Lung (tissue), 12 donors: Measurements from ENCODE around the gene TNS4. TPM values are rescaled to one million over a fixed set of nuclear protein-coding genes. Genes with fewer than 3 reads are reported as not detected.
A peak's percentile ranks its signal among the peaks of the same experiment; 100 is the strongest.

Experiments
- ATAC-seq: fragments of 200-7000 bp; cut with Tn5 transposase; one replicate; pipeline ENCODE4 v1.9.1; 2020; ENCODE audit warnings: moderate number of reproducible peaks; ENCODE audit not compliant: insufficient read depth, low FRiP score
- DNase-seq, 3 donors: peaks; one replicate each; pipeline ENCODE4 v3.0.0-alpha.2; 2013 to 2017
- H3K27ac ChIP-seq, 2 donors: one replicate each; pipeline ENCODE4 v1.5.1; 2013; ENCODE audit warnings: mild to moderate bottlenecking in 2 of 2, moderate library complexity in 2 of 2, control low read depth in 1 of 2, inconsistent platforms in 1 of 2, low read depth in 1 of 2, low read length in 1 of 2
- H3K27me3 ChIP-seq, 3 donors: one replicate each; pipeline ENCODE4 v1.5.1; 2013; ENCODE audit warnings: low read length in 2 of 3; ENCODE audit not compliant: control insufficient read depth in 3 of 3, insufficient read depth in 3 of 3
- H3K36me3 ChIP-seq, 4 donors: one replicate each; pipeline ENCODE4 v1.5.1; 2013; ENCODE audit warnings: low read length in 4 of 4, mild to moderate bottlenecking in 1 of 4, moderate library complexity in 1 of 4; ENCODE audit not compliant: control insufficient read depth in 4 of 4, insufficient read depth in 4 of 4
- H3K4me1 ChIP-seq, 5 donors: one replicate each; pipeline ENCODE4 v1.5.1; 2013; ENCODE audit warnings: low read length in 5 of 5, mild to moderate bottlenecking in 2 of 5, moderate library complexity in 1 of 5; ENCODE audit not compliant: control insufficient read depth in 5 of 5, insufficient read depth in 5 of 5
- H3K4me3 ChIP-seq: one replicate; pipeline ENCODE4 v1.5.1; 2013; ENCODE audit warnings: mild to moderate bottlenecking, control low read depth, moderate library complexity
- H3K9ac ChIP-seq, 2 donors: one replicate each; pipeline ENCODE4 v1.5.1; 2013; ENCODE audit warnings: low read length in 2 of 2, control low read depth in 1 of 2; ENCODE audit not compliant: insufficient read depth in 1 of 2
- H3K9me3 ChIP-seq, 4 donors: one replicate each; pipeline ENCODE4 v1.5.1; 2013; ENCODE audit warnings: low read length in 3 of 4, mild to moderate bottlenecking in 1 of 4, moderate library complexity in 1 of 4; ENCODE audit not compliant: control insufficient read depth in 4 of 4, insufficient read depth in 3 of 4
- WGBS, 2 donors: extraction: QIAGEN DNeasy Blood & Tissue Kit; methylation state at CpG; one replicate each; pipeline ENCODE4 v1.1.7; 2013; 5-methylcytosine and 5-hydroxymethylcytosine counted together
- polyA plus RNA-seq, 2 donors: library from polyadenylated mRNA; stranded (reverse); fragments of 200-250 nt; gene quantifications; one replicate each; pipeline ENCODE4 v1.2.1, GENCODE V29; 2013
- total RNA-seq, 2 donors: library from RNA; depleted of rRNA in 1 of 2; stranded (reverse); fragments of >200 nt in 1 of 2; gene quantifications; one replicate each; pipeline ENCODE4 v1.2.1, GENCODE V29; 2014 to 2021
- TF ChIP-seq, protein P1 (sequence below): IDR thresholded peaks from 2 replicates; pipeline ENCODE4 v1.5.1; 2012; ENCODE audit warnings: mild to moderate bottlenecking; ENCODE audit errors: control extremely low read depth, extremely low read depth
- donor health status: control.
- donor health status: control.
- donor health status: Bipolar disorder and iron deficiency.
- donor health status: healthy.
- donor health status: DM: yes; HTN: yes; CAD: no.

TNS4 gene
- total and polyA plus RNA-seq, 4 donors, result 0.17 to 6.8 (median 2.2) TPM

DNA sequence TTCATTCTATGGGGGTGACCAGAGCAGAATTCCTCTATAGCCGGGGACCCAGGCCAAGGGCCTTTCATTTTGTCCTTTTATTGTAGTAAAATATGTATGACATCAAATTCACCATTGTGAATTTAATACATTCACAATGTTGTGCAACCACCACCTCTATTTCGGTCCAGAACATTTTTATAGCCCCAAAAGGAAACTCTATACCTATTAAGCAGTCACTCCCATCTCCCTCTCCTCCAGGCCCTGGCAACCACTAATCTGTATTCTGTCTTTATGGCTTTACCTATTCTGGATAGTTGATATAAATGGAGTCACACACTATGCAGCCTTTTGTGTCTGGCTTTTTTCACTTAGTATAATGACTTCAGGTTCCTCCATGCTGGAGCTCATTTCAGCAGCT lies 9.7 kb upstream of the TNS4 start:
- Histone ChIP-seq H3K27ac (no peak overlapping the region), H3K9me3 (no peaks in the 10 kb centered on the region), H3K36me3 (no peaks in the 10 kb centered on the region), H3K4me1 (peaks cover 0 to 11% (median 0%) of the 10 kb centered on the region in 5 donors), H3K27me3 (no peaks in the 10 kb centered on the region), H3K9ac (no peak overlapping the region), H3K4me3 (no peak overlapping the region)
- 80 to 81% methylated on average over 2 of the region's 2 CpGs for WGBS, 2 donors
- TF ChIP-seq, protein P1, sequence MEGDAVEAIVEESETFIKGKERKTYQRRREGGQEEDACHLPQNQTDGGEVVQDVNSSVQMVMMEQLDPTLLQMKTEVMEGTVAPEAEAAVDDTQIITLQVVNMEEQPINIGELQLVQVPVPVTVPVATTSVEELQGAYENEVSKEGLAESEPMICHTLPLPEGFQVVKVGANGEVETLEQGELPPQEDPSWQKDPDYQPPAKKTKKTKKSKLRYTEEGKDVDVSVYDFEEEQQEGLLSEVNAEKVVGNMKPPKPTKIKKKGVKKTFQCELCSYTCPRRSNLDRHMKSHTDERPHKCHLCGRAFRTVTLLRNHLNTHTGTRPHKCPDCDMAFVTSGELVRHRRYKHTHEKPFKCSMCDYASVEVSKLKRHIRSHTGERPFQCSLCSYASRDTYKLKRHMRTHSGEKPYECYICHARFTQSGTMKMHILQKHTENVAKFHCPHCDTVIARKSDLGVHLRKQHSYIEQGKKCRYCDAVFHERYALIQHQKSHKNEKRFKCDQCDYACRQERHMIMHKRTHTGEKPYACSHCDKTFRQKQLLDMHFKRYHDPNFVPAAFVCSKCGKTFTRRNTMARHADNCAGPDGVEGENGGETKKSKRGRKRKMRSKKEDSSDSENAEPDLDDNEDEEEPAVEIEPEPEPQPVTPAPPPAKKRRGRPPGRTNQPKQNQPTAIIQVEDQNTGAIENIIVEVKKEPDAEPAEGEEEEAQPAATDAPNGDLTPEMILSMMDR, result no peak
- DNase-seq, result no peak
- ATAC-seq, result no peak

DNA sequence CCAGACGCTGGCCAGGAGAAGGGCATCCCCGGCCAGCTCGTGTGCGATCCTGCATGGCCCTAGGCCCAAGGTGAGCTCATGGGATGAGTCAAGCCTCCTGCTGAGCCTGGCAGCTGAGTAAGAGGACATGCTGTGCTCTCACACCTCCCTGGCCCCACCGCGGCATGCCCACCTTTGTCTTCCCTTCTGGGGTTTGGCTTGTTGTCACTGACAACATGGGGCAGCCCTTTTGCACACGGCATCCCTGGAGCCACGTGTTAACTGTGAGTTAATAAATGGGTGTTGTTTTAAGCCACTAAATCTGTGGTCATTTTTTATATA lies 8.9 kb upstream of the TNS4 start:
- 88 to 91% methylated on average over 8 of the region's 8 CpGs for WGBS, 2 donors
- Histone ChIP-seq H3K36me3 (no peaks in the 10 kb centered on the region), H3K4me3 (no peak overlapping the region), H3K9me3 (no peaks in the 10 kb centered on the region), H3K27ac (no peak overlapping the region), H3K27me3 (no peaks in the 10 kb centered on the region), H3K9ac (no peak overlapping the region), H3K4me1 (peaks cover 0 to 11% (median 0%) of the 10 kb centered on the region in 5 donors)
- TF ChIP-seq, protein P1, result no peak
- DNase-seq, result no peak
- ATAC-seq, result no peak

DNA sequence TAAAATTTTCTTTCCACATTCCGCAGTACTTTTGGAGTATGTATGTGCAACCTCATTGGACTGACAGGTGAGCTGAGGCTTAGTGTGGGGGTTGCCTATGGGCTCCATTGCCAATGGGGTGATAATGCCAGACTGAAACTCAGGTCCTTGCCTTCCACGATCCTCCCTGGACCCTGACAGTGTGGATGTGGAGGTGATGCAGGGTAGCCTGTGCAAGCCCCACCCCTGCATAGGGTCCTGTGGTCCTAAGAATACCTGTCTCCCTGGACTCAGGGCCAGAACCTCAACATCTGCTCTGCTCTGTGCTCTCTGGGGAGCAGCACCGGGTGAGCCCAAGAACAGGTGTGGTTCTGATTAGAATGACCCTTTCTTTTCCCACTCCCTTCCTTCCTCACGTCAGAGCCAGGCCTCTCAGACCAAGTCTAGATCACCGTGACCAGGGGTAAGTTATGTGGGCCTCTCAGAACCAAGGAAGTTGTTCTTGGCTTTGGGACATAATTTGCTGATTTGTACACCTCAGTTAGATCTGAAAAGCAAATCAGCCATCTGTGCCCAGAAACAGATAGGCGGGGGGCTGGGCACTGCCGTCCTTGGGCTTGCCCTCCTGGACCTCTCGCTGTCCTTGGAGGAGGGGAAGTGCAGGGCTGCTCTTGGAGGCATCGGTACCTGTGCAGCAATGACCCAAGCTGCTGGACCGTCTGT lies 8.4 kb upstream of the TNS4 start:
- TF ChIP-seq, protein P1, result no peak
- no peak for DNase-seq
- ATAC-seq, result no peak
- H3K36me3 ChIP-seq, result no peaks in the 10 kb centered on the region
- H3K4me3 ChIP-seq, result no peak overlapping the region
- H3K27me3 ChIP-seq, result no peaks in the 10 kb centered on the region
- WGBS, 2 donors, result 93 to 95% methylated on average over 10 of the region's 10 CpGs
- peaks cover 0 to 6% (median 0%) of the 10 kb centered on the region in 5 donors for H3K4me1 ChIP-seq
- no peak overlapping the region for H3K27ac ChIP-seq
- H3K9me3 ChIP-seq, result no peaks in the 10 kb centered on the region
- no peak overlapping the region for H3K9ac ChIP-seq

DNA sequence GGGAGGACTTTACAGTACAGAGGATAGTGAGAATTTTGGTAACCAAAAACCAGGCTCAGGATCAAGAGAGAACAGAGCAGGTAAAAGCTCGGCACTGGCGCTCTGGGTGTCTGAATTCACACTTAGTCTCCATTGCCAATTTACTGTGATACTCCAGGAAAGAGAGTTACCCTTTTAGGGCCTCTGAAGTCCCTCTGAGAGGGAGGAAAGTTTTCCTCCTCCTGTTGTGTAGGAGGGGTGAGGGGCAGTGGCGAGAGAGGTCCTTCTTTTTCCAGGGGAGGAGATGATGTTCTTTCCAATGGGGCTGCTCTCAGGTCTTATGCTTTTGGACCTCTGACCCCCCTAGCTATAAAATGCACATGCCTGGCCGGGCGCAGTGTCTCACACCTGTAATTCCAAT lies 5.4 kb upstream of the TNS4 start:
- DNase-seq (peak in 1 of 3 donors; percentile 19), ATAC-seq (no peak)
- 86 to 90% methylated on average over 5 of the region's 5 CpGs for WGBS, 2 donors
- H3K27ac ChIP-seq, result no peak overlapping the region
- peaks cover 0 to 4% (median 0%) of the 10 kb centered on the region in 5 donors for H3K4me1 ChIP-seq
- no peak overlapping the region for H3K4me3 ChIP-seq
- H3K27me3 ChIP-seq, result no peaks in the 10 kb centered on the region
- H3K9me3 ChIP-seq, result peaks cover 0 to 5% (median 0%) of the 10 kb centered on the region in 4 donors
- no peaks in the 10 kb centered on the region for H3K36me3 ChIP-seq
- TF ChIP-seq, protein P1, result no peak
- no peak overlapping the region for H3K9ac ChIP-seq
